GM21529 (cell line): ENCODE measurements around the gene TRAK1.

Experiments
- ATAC-seq: cut with Tn5 transposase; IDR thresholded peaks from one replicate; pipeline ENCODE4 v1.9.1; 2021; ENCODE audit not compliant: unreplicated experiment

Gene TRAK1

GRCh38 chr3:42120866-42121265 lies 29.7 kb downstream of the TRAK1 start:
- ATAC-seq: no peak

GRCh38 chr3:42122261-42123011 lies 31.3 kb downstream of the TRAK1 start:
- ATAC-seq: peak; percentile 29

GRCh38 chr3:42123012-42123581 lies 31.9 kb downstream of the TRAK1 start:
- ATAC-seq: peak; percentile 42

GRCh38 chr3:42123824-42124658 lies 32.9 kb downstream of the TRAK1 start:
- ATAC-seq: no peak

- ATAC-seq: no peak
Measured at GRCh38 chr3:42127226-42127625, 36.1 kb downstream of the TRAK1 start.

- ATAC-seq: no peak
Measured at GRCh38 chr3:42128526-42128925, 37.4 kb downstream of the TRAK1 start.

- ATAC-seq: peak; percentile 65
Measured at GRCh38 chr3:42129014-42129953, 38.1 kb downstream of the TRAK1 start.

GRCh38 chr3:42130007-42130328 lies 38.8 kb downstream of the TRAK1 start:
- ATAC-seq: no peak

GRCh38 chr3:42130329-42131070 lies 39.3 kb downstream of the TRAK1 start:
- no peak for ATAC-seq

- ATAC-seq: no peak
Measured at GRCh38 chr3:42133500-42134298, 42.5 kb downstream of the TRAK1 start.

GRCh38 chr3:42134867-42135464 lies 43.8 kb downstream of the TRAK1 start:
- ATAC-seq: no peak

GRCh38 chr3:42139621-42140453 lies 48.7 kb downstream of the TRAK1 start:
- no peak for ATAC-seq

GRCh38 chr3:42140665-42141203 lies 49.6 kb downstream of the TRAK1 start:
- ATAC-seq: no peak

GRCh38 chr3:42143440-42143839 lies 52.3 kb downstream of the TRAK1 start:
- ATAC-seq: no peak

- no peak for ATAC-seq
Measured at GRCh38 chr3:42144209-42144608, 53.1 kb downstream of the TRAK1 start.

- no peak for ATAC-seq
Measured at GRCh38 chr3:42148086-42148848, 57.1 kb downstream of the TRAK1 start.

- ATAC-seq: no peak
Measured at GRCh38 chr3:42148982-42149432, 57.9 kb downstream of the TRAK1 start.
